PC-9 (cell line): ENCODE data around the gene MARK2. TPM values are rescaled to one million over a fixed set of nuclear protein-coding genes. Genes with fewer than 3 reads are reported as not detected.

Experiments used
- BruUV-seq: library from RNA; stranded (reverse); fragments of 400-500 nt; replicated peaks from 2 replicates; lab custom pipeline; 2021; lab: Mats Ljungman, UMichigan
- CTCF ChIA-PET: fragments of 300-600 bp; sonication (Branson Sonifier 250); formaldehyde crosslinking; loops from one replicate; lab custom pipeline; 2022; ENCODE audit warnings: antibody characterized with exemption; lab: Charles Lee
- POLR2A ChIA-PET: fragments of 300-600 bp; sonication (Branson Sonifier 250); formaldehyde crosslinking; loops from one replicate; lab custom pipeline; 2022; ENCODE audit warnings: antibody characterized with exemption; ENCODE audit not compliant: unreplicated experiment; lab: Charles Lee
- DNase-seq, 2 experiments: peaks; one replicate each; pipeline versions ENCODE4 v3.0.0 to v3.0.0-alpha.2; 2015 to 2022; ENCODE audit warnings: mixed read lengths in 1 of 2
- H2AFZ ChIP-seq: fragments of 200-600 bp; sonication (generic); 2 replicates; pipeline ENCODE4 v1.8.1; 2017; ENCODE audit warnings: antibody characterized with exemption
- H3F3A ChIP-seq: fragments of 200-600 bp; sonication (generic); 2 replicates; pipeline ENCODE4 v1.8.1; 2017; ENCODE audit warnings: antibody characterized with exemption, mild to moderate bottlenecking, low read depth; ENCODE audit not compliant: insufficient read depth
- H3K27ac ChIP-seq: fragments of 200-600 bp; sonication (generic); 2 replicates; pipeline ENCODE4 v1.6.1; 2016; ENCODE audit warnings: mixed run types
- H3K27me3 ChIP-seq: fragments of 200-600 bp; sonication (generic); 2 replicates; pipeline ENCODE4 v1.6.1; 2016; ENCODE audit warnings: low read depth, mixed run types; ENCODE audit not compliant: insufficient read depth
- H3K36me3 ChIP-seq: fragments of 200-600 bp; sonication (generic); 2 replicates; pipeline ENCODE4 v1.6.1; 2016; ENCODE audit warnings: low read depth, mixed run types
- H3K4me1 ChIP-seq: fragments of 200-600 bp; sonication (generic); replicated peaks from 2 replicates; pipeline ENCODE4 v1.6.1; 2016; ENCODE audit warnings: mixed run types; ENCODE audit not compliant: insufficient read depth
- H3K4me2 ChIP-seq: fragments of 200-600 bp; sonication (generic); 2 replicates; pipeline ENCODE4 v1.6.1; 2017; ENCODE audit warnings: mixed run types
- H3K4me3 ChIP-seq: fragments of 200-600 bp; sonication (generic); 2 replicates; pipeline ENCODE4 v1.6.1; 2016; ENCODE audit warnings: mixed run types
- H3K79me2 ChIP-seq: fragments of 200-600 bp; sonication (generic); 2 replicates; pipeline ENCODE4 v1.6.1; 2017; ENCODE audit warnings: low read depth, mixed run types
- H3K9me2 ChIP-seq: fragments of 200-600 bp; sonication (generic); 2 replicates; pipeline ENCODE4 v1.8.1; 2017; ENCODE audit warnings: mild to moderate bottlenecking; ENCODE audit not compliant: insufficient read depth
- H3K9me3 ChIP-seq: fragments of 200-600 bp; sonication (generic); 2 replicates; pipeline ENCODE4 v1.8.1; 2016; ENCODE audit warnings: low read depth; ENCODE audit not compliant: insufficient read depth
- H4K20me1 ChIP-seq: fragments of 200-600 bp; sonication (generic); 2 replicates; pipeline ENCODE4 v1.8.1; 2017; ENCODE audit not compliant: insufficient read depth
- EZH2 ChIP-seq: fragments of 200-600 bp; sonication (generic); IDR thresholded peaks from 2 replicates; pipeline ENCODE4 v1.8.0; 2017; ENCODE audit warnings: antibody characterized with exemption, low read depth
- intact Hi-C: fragments of 100-400 bp; cut with micrococcal nuclease; formaldehyde crosslinking; loops from one replicate; pipeline ENCODE4 v1.10.0; 2022; ENCODE audit not compliant: unreplicated experiment
- total RNA-seq: library from RNA; stranded (reverse); gene quantifications from 2 replicates; pipeline ENCODE4 v1.2.3, GENCODE V29; 2021
- TF ChIP-seq, protein P1 (sequence below): fragments of 200-600 bp; sonication (generic); conservative IDR thresholded peaks from 2 replicates; pipeline ENCODE4 v1.6.1; 2017; ENCODE audit warnings: mixed run types, antibody characterized with exemption, mild to moderate bottlenecking, moderate library complexity

The MARK2 gene
- total RNA-seq, 1 experiment from 2014 or later = 65.0 TPM

DNA sequence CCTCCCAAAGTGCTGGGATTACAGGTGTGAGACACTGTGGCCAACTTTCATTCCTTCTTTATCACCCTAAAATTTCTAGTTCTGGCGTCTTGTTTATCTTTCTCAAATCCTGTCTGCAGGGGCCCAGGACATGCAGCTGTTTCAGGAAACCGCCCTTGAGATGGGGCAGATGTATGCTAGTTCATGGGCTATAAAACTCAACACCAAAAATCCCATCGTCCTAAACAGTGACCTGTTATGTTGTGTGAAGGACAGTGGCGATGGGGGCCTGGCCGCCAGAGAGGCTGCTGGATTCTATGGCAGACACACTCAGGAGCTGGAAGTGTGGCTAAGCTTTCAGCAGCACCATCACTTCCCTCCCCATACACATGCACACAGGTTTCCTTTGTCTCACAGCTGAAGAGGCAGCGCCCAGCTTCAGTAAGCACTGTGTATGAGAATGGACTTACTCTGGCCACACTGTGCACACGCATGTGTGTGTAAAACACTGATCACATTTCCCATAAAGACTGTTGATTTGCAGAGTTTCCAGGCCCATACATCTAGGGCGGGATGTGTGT lies 36.7 kb downstream of the MARK2 start:
- Histone ChIP-seq H3F3A (peaks cover 44% of the 10 kb centered on the region), H3K9me3 (no peaks in the 10 kb centered on the region), H3K79me2 (peaks cover 84% of the 10 kb centered on the region), H3K4me3 (no peak overlapping the region), H3K27me3 (no peaks in the 10 kb centered on the region), H3K27ac (no peak overlapping the region), H3K36me3 (no peaks in the 10 kb centered on the region; the same call in 1 of the 2 replicates), H3K4me1 (peaks cover 62% of the 10 kb centered on the region), H3K4me2 (no peak overlapping the region), H2AFZ (no peak overlapping the region), H4K20me1 (peaks cover 66% of the 10 kb centered on the region), H3K9me2 (no peaks in the 10 kb centered on the region)
- DNase-seq = no peak
- CTCF ChIA-PET = interaction anchor here (0.6 kb wide), 1 partner anchor 467 kb away, joined by 7 read pairs; no protein-coding TSS in a partner anchor
- BruUV-seq = no TSS peak
- intact Hi-C loops = no loop called here
- TF ChIP-seq, protein P1, sequence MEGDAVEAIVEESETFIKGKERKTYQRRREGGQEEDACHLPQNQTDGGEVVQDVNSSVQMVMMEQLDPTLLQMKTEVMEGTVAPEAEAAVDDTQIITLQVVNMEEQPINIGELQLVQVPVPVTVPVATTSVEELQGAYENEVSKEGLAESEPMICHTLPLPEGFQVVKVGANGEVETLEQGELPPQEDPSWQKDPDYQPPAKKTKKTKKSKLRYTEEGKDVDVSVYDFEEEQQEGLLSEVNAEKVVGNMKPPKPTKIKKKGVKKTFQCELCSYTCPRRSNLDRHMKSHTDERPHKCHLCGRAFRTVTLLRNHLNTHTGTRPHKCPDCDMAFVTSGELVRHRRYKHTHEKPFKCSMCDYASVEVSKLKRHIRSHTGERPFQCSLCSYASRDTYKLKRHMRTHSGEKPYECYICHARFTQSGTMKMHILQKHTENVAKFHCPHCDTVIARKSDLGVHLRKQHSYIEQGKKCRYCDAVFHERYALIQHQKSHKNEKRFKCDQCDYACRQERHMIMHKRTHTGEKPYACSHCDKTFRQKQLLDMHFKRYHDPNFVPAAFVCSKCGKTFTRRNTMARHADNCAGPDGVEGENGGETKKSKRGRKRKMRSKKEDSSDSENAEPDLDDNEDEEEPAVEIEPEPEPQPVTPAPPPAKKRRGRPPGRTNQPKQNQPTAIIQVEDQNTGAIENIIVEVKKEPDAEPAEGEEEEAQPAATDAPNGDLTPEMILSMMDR = no peak
- POLR2A ChIA-PET = interaction anchor here (0.8 kb wide), 1 partner anchor 66 kb away, joined by 4 read pairs; no protein-coding TSS in a partner anchor

DNA sequence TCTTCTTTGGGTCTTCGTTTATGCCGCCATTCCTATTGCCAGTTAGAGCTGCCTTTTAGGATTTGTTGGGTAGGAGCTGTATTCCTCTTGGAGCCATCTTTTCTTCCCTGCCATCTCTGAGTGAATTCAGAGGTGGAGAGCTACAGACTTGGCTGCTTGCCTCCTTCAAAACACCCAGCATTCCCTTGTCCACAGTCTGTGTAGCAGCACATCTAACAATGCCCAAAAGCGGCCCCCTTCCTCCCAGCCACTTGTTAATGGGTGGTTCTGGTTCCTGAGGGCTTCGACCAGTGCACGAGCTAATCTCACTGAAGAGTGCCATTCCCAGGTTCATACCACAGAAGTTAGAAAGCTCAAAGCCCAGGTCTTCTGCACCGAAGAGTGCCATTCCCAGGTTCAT lies 37.7 kb downstream of the MARK2 start:
- no peak overlapping the region for H3K4me3 ChIP-seq
- peaks cover 55% of the 10 kb centered on the region for H3K4me1 ChIP-seq
- TF ChIP-seq, protein P1 = no peak
- TF ChIP-seq EZH2 = no peak
- ChIA-PET CTCF (no interaction called here), POLR2A (no interaction called here)
- no peaks in the 10 kb centered on the region for H3K27me3 ChIP-seq
- no TSS peak for BruUV-seq
- intact Hi-C loops = no loop called here
- peaks cover 41% of the 10 kb centered on the region for H3F3A ChIP-seq
- peaks cover 61% of the 10 kb centered on the region for H4K20me1 ChIP-seq
- H3K9me2 ChIP-seq = no peaks in the 10 kb centered on the region
- no peaks in the 10 kb centered on the region for H3K9me3 ChIP-seq
- no peak overlapping the region for H3K4me2 ChIP-seq
- H2AFZ ChIP-seq = no peak overlapping the region
- no peak for DNase-seq
- H3K79me2 ChIP-seq = peaks cover 87% of the 10 kb centered on the region
- no peak overlapping the region for H3K27ac ChIP-seq
- H3K36me3 ChIP-seq = no peaks in the 10 kb centered on the region; the same call in 1 of the 2 replicates

DNA sequence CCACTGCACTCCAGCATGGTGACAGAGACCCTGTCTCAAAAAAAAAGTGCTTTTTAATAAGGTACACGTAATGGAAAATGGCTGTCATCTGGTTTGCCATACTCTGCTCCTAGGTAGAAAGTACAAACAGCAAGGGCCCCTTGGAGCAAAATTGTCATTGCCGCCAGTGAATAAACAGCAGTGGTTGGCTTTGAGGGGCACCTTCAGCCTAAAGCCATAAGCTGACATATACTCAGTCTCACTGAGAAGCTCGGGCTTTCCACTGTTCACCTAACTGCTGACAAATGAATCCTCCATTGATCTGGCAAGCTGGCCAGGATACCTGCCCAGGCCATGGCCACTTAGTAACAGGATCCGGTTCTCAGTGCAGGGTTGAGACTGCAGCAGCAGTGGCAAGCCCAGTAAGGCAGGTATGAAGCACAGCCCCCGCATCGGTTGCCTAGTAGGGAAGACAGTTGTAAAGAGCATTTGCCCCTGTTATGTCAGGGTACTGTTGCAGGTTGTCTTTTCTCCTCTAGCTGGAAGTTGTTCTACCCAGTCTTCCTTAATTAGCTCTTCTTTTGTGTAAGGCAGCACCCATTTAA lies 38.8 kb downstream of the MARK2 start:
- no peak overlapping the region for H3K4me2 ChIP-seq
- BruUV-seq = no TSS peak
- H3K9me2 ChIP-seq = no peaks in the 10 kb centered on the region
- peaks cover 36% of the 10 kb centered on the region for H3F3A ChIP-seq
- TF ChIP-seq EZH2 = no peak
- TF ChIP-seq, protein P1 = no peak
- H3K27me3 ChIP-seq = no peaks in the 10 kb centered on the region
- no peak overlapping the region for H3K27ac ChIP-seq
- H3K4me3 ChIP-seq = no peak overlapping the region
- CTCF ChIA-PET = interaction anchor here (0.6 to 1.3 kb wide), 2 partner anchors 13 to 57 kb away, joined by 4 to 5 read pairs; no protein-coding TSS in a partner anchor
- no peak overlapping the region for H2AFZ ChIP-seq
- peaks cover 46% of the 10 kb centered on the region for H3K4me1 ChIP-seq
- no peak for DNase-seq
- no peaks in the 10 kb centered on the region for H3K9me3 ChIP-seq
- POLR2A ChIA-PET = no interaction called here
- peaks cover 60% of the 10 kb centered on the region; the same call in 1 of the 2 replicates for H4K20me1 ChIP-seq
- intact Hi-C loops = no loop called here
- peaks cover 97% of the 10 kb centered on the region for H3K79me2 ChIP-seq
- H3K36me3 ChIP-seq = no peaks in the 10 kb centered on the region; the same call in 1 of the 2 replicates
